WERI-Rb-1 (cell line): Measurements from ENCODE around the gene GLI2.

Source experiments
- DNase-seq: peaks from one replicate; pipeline ENCODE4 v3.0.0-alpha.2; 2020
- H3K27ac ChIP-seq: fragments of 250-450 bp; sonication (Bioruptor Pico); 2 replicates; pipeline ENCODE4 v1.5.1; 2020; ENCODE audit warnings: mild to moderate bottlenecking, moderate library complexity
- H3K27me3 ChIP-seq: fragments of 250-450 bp; sonication (Bioruptor Pico); 2 replicates; pipeline ENCODE4 v1.5.1; 2021; ENCODE audit warnings: mild to moderate bottlenecking, low read depth, moderate library complexity; ENCODE audit not compliant: insufficient read depth, severe bottlenecking
- H3K36me3 ChIP-seq: fragments of 250-450 bp; sonication (Bioruptor Pico); 2 replicates; pipeline ENCODE4 v1.5.1; 2020; ENCODE audit warnings: mild to moderate bottlenecking, moderate library complexity
- H3K4me3 ChIP-seq: 2 replicates; pipeline ENCODE4 v1.5.1; 2011; ENCODE audit warnings: low read depth, mild to moderate bottlenecking, control low read depth, low read length
- H3K9me3 ChIP-seq: fragments of 250-450 bp; sonication (Bioruptor Pico); 2 replicates; pipeline ENCODE4 v1.5.1; 2021; ENCODE audit warnings: mild to moderate bottlenecking, moderate library complexity; ENCODE audit not compliant: severe bottlenecking
- TF ChIP-seq, protein P1 (sequence below): IDR thresholded peaks from 2 replicates; pipeline ENCODE4 v1.5.1; 2011; ENCODE audit warnings: low read depth, mild to moderate bottlenecking, control low read depth, inconsistent platforms, low read length

The GLI2 gene

DNA sequence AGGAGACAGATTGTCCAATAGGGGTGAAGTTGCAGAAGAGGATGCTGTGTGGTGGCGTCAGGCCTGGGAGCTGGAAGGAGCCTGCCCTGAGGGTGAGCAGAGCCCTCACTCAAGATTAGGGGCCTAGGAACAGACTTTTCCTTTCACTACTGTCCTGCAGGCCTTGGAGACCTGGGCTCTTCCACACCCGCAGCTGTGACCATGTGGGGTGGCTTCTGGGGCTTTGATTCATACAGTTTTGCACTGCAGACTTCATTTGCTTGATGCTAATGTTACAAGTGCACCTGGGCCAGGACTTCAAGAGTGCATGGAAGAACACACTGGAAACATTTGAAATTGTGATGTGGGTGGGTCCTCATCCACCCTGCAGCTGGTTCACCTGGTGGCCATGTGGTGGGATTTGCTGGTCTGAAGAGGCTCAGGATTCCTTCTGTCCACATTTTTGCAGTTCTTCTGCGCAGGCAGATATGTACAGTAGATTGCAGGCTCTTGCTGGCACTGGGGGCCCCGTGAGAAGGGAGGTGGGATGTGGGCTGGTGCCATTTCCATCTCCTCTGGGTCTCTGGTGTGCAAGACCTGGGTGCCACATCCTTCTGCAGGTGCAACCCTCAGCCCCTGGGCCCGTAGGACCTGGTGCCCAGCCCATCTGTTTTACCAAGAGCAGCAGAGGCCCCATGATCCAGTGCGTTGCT lies 9.9 kb downstream of the GLI2 start:
- Histone ChIP-seq H3K27ac (no peak overlapping the region), H3K36me3 (no peaks in the 10 kb centered on the region), H3K27me3 (peaks cover 29% of the 10 kb centered on the region), H3K4me3 (no peak overlapping the region), H3K9me3 (no peaks in the 10 kb centered on the region)
- TF ChIP-seq, protein P1, sequence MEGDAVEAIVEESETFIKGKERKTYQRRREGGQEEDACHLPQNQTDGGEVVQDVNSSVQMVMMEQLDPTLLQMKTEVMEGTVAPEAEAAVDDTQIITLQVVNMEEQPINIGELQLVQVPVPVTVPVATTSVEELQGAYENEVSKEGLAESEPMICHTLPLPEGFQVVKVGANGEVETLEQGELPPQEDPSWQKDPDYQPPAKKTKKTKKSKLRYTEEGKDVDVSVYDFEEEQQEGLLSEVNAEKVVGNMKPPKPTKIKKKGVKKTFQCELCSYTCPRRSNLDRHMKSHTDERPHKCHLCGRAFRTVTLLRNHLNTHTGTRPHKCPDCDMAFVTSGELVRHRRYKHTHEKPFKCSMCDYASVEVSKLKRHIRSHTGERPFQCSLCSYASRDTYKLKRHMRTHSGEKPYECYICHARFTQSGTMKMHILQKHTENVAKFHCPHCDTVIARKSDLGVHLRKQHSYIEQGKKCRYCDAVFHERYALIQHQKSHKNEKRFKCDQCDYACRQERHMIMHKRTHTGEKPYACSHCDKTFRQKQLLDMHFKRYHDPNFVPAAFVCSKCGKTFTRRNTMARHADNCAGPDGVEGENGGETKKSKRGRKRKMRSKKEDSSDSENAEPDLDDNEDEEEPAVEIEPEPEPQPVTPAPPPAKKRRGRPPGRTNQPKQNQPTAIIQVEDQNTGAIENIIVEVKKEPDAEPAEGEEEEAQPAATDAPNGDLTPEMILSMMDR, result no peak
- no peak for DNase-seq

DNA sequence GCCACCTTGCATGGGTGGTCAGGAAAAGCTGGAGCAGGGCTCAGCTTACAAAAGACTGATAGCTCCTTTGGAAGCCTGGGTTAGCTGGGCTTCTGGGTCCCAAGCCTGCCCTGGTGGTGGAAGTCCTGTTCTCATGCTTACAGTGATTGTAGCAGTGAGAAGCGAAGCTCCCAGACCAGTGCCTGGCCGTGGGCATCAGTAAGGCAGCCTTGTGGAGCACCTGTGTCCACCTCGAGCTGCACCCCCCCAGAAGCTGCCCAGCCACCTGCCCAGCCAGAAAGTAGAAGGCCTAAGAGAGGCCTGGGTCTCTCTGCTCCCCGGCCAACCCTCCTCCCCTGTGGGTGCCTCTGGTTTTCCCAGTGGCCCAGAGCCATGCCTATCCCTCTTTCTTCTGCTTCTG lies 10.5 kb downstream of the GLI2 start:
- H3K36me3 ChIP-seq, result no peaks in the 10 kb centered on the region
- no peak for DNase-seq
- H3K9me3 ChIP-seq, result no peaks in the 10 kb centered on the region
- no peak overlapping the region for H3K27ac ChIP-seq
- TF ChIP-seq, protein P1, result no peak
- H3K4me3 ChIP-seq, result no peak overlapping the region
- peaks cover 23% of the 10 kb centered on the region for H3K27me3 ChIP-seq

DNA sequence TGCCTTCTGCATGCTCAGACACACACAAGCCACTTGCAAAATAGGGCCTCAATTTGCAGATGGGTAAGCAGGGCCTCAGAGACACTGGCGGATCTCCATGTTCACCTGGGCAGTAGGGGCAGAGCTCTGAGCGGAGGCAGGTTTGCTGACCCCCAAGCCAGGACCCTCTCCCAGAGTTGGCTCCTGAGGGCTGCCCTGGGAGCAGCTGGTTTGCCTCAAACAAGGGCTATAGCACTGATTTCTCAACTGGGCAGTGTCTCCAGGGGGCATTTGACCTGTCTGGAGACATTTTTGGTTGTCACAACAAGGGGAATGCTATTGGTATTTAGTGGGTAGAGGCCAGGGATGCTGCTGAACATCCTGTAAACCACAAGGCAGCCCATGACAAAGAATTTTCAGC lies 11.6 kb downstream of the GLI2 start:
- H3K4me3 ChIP-seq, result no peak overlapping the region
- no peaks in the 10 kb centered on the region for H3K9me3 ChIP-seq
- no peak overlapping the region for H3K27ac ChIP-seq
- H3K27me3 ChIP-seq, result peaks cover 13% of the 10 kb centered on the region
- H3K36me3 ChIP-seq, result no peaks in the 10 kb centered on the region
- DNase-seq, result no peak
- TF ChIP-seq, protein P1, result no peak

DNA sequence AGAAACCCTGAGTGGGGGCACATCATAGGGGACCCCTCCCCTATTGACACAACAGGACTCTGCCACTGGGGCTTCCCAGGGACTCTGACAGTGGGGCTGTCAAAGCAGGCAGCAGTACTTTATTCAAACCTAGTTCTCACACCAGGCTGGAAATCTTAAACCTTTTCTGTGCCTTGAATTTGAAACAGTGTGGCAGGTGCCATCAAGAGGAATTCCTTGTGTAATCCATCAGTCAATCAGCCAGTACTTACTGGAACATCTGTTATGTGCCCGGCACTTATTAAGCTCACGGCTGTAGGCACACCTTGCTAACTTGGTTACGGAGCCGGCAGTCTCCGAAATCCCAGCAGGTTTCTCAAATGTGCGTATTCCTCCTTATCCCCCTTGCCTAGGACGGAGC lies 12.0 kb downstream of the GLI2 start:
- TF ChIP-seq, protein P1, result no peak
- H3K4me3 ChIP-seq, result no peak overlapping the region

DNA sequence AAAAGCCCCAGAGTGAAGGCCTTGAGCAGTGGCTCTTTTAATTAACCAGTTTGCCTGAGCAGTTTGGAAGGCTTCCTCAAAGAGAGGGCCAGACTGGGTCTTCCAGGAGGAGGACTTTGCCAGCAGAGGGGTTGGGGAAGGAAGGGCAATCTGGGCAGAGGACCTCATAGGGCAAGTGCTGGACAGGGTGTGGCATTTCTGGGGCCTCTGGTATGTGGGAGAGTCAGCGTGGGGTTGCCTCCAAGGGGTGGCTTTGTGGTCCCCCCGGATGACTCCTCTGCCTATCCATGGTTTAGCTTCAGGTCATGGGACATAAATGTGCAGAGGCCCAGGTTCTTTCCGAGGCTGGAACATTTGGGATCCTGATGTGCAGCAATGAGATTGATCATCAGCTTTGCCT lies 12.6 kb downstream of the GLI2 start:
- no peaks in the 10 kb centered on the region for H3K36me3 ChIP-seq
- no peak overlapping the region for H3K27ac ChIP-seq
- H3K9me3 ChIP-seq, result no peaks in the 10 kb centered on the region
- no peak overlapping the region for H3K4me3 ChIP-seq
- TF ChIP-seq, protein P1, result no peak
- peaks cover 5% of the 10 kb centered on the region for H3K27me3 ChIP-seq
- DNase-seq, result no peak

More for the DNA sequence above, 12.0 kb downstream of the GLI2 start:
- Histone ChIP-seq H3K9me3 (no peaks in the 10 kb centered on the region), H3K27ac (no peak overlapping the region), H3K27me3 (peaks cover 11% of the 10 kb centered on the region), H3K36me3 (no peaks in the 10 kb centered on the region)
- DNase-seq, result no peak

DNA sequence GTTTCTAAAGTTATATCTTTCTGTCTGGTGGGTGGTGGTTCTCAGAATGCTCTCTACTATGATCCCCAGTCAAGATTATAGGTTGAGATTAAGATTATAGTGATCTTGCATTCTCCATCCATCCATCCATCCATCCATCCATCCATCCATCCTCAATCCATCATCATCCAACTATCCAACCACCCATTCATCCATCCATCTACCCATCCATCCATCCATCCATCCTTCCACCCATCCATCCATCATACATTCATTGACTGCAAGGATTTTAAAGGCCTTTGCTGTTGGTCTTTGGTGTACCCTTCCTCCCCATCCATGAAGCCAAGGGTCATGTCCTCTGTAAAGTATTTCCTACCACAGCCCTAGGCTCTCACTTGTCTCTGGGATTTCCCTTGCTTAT lies 13.1 kb downstream of the GLI2 start:
- Histone ChIP-seq H3K9me3 (no peaks in the 10 kb centered on the region), H3K27me3 (peaks cover 1% of the 10 kb centered on the region), H3K36me3 (no peaks in the 10 kb centered on the region), H3K27ac (no peak overlapping the region), H3K4me3 (no peak overlapping the region)
- TF ChIP-seq, protein P1, result no peak
- no peak for DNase-seq
